Measurements from ENCODE around the gene MFAP5.

- TF ChIP-seq CTCF (IDR thresholded peaks at IDR 0.05; ENCODE audit: low read length) (no peak), EZH2 (IDR thresholded peaks at IDR 0.05; ENCODE audit: borderline replicate concordance, low read length) (no peak)
Measured at GRCh38 chr12:8672381-8672780, 9.8 kb upstream of the MFAP5 start.
